Measurements from ENCODE around the gene DNASE1L3. TPM values are rescaled to one million over a fixed set of nuclear protein-coding genes. Genes with fewer than 3 reads are reported as not detected.
A peak's percentile ranks its signal among the peaks of the same experiment; 100 is the strongest.
"Not testable (repeated sequence)": the region's sequence is repeated elsewhere in the genome, so short reads cannot be mapped to it uniquely, and the experiment has no call there.

DNASE1L3 gene
- total and polyA plus RNA-seq, 9 donors = 0.34 to 1.6 (median 0.92) TPM

DNA sequence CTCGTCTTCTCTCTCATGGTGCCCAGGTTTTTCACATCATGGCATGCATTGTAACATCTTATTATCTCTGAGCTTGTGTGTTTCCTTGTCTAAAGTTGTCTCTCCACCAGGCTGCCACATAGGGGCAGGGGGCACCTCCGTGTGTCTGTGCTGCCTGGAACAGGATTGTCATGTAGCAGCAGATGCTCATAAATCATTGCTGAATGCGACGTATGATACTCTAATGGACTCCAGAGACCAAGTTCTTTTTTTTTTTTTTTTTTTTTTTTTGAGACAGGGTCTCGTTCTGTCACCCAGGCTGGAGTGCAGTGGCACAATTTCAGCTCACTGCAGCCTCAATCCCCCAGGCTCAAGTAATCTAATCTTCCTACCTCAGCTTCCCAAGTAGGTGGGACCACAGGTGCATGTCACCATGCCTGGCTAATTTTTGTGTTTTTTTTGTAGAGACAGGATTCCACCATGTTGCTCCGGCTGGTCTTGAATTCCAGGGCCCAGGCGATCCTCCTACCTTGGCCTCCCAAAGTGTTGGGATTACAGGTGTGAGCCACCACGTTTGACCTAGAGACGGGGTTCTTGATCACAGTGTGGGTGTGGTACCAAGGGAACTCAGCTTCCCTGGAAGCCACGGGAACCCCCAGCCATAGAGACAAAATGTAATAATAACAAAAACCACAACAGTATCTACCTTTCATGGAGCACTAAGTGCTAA is 4.7 kb upstream of the DNASE1L3 start:
- Histone ChIP-seq H3K4me3 (ENCODE audit: low read length) (no peak overlapping the region), H3K27me3 (ENCODE audit: control insufficient read depth, insufficient read depth, low read length) (no peaks in the 10 kb centered on the region), H3K9me3 (replicated peaks; ENCODE audit: control insufficient read depth, low read depth, low read length) (no peaks in the 10 kb centered on the region), H3K36me3 (ENCODE audit: control insufficient read depth, insufficient read depth, low read length) (no peaks in the 10 kb centered on the region), H3K27ac (ENCODE audit: low read length) (no peak overlapping the region), H3K4me1 (ENCODE audit: control insufficient read depth, insufficient read depth, low read length) (peaks cover 17% of the 10 kb centered on the region)
- WGBS (ENCODE audit: insufficient coverage) = 77% methylated on average over 5 of the region's 10 CpGs
- no peak for DNase-seq

DNA sequence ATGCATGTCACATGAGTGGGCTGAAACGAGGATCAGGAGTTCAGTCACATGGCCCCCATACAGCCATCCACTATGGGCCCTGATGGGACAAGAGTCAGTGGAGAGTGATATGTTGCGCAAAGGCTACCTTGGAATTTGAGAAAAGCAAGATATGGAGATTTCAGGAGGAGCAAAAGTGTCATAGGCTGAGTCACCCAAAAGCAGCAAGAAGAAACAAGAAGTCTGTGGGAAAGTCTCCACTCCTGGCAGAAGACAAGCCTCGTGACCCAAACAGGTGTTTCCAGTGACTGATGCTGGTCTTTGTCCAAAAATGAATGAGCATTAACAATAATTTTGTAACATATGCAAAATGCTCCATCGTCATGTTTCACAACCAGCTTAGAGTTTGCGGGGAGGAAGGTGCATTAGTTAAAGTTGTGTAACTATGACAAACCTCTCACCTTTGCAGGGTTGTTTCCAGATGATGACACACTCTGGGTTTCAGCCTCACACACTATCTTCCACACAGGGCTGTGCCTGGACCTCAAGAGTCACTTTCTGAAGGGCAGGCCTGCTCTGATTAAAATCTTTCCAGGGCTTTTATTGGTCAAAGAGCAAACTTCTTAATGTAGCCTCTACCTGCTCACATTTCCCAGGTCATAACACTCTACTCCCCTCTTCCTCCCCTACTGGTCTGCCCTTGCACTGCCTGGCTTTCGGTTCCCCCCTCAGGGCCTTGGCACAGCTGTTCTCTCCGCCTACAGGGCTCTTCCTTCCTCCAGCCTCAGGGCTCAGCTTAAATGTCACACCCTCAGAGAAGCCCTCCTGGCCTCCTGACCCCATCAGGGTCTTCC is 3.9 kb upstream of the DNASE1L3 start:
- Histone ChIP-seq H3K4me3 (ENCODE audit: low read length) (no peak overlapping the region), H3K9me3 (replicated peaks; ENCODE audit: control insufficient read depth, low read depth, low read length) (no peaks in the 10 kb centered on the region), H3K36me3 (ENCODE audit: control insufficient read depth, insufficient read depth, low read length) (no peaks in the 10 kb centered on the region), H3K27ac (ENCODE audit: low read length) (no peak overlapping the region), H3K27me3 (ENCODE audit: control insufficient read depth, insufficient read depth, low read length) (no peaks in the 10 kb centered on the region), H3K4me1 (ENCODE audit: control insufficient read depth, insufficient read depth, low read length) (peaks cover 17% of the 10 kb centered on the region)
- WGBS (ENCODE audit: insufficient coverage) = 62% methylated on average over 4 of the region's 7 CpGs
- DNase-seq = peak; percentile 27

- Histone ChIP-seq H3K36me3 (ENCODE audit: control insufficient read depth, insufficient read depth, low read length) (no peaks in the 10 kb centered on the region), H3K27ac (ENCODE audit: low read length) (no peak overlapping the region), H3K9me3 (replicated peaks; ENCODE audit: control insufficient read depth, low read depth, low read length) (no peaks in the 10 kb centered on the region), H3K4me1 (ENCODE audit: control insufficient read depth, insufficient read depth, low read length) (peaks cover 7% of the 10 kb centered on the region), H3K4me3 (ENCODE audit: low read length) (no peak overlapping the region), H3K27me3 (ENCODE audit: control insufficient read depth, insufficient read depth, low read length) (no peaks in the 10 kb centered on the region)
- 66% methylated on average over 3 of the region's 3 CpGs for WGBS (ENCODE audit: insufficient coverage)
- DNase-seq = no peak
These were observed 839 bp downstream of the DNASE1L3 start for GRCh38 chr3:58209933-58210332.

DNA sequence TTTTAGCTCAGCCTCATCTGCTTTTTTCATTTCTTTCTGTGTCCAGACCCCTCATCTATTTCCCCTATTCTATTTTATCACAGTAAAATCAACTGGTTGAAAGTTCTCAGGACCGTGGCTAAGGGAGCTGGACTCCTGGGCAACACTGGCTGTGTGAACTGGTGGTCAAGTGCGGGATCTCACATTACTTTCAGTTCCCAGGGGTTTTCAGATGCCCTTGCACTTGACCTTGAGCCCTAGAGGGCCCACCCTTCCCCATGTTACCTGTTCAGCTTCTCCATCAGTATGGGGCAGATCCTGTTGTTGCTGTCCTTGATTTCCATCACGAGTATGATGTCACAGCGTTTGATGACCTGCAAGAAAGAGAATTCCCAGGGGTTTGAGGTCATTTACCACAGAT is 2.8 kb downstream of the DNASE1L3 start:
- Histone ChIP-seq H3K27ac (ENCODE audit: low read length) (no peak overlapping the region), H3K36me3 (ENCODE audit: control insufficient read depth, insufficient read depth, low read length) (no peaks in the 10 kb centered on the region), H3K4me3 (ENCODE audit: low read length) (no peak overlapping the region), H3K27me3 (ENCODE audit: control insufficient read depth, insufficient read depth, low read length) (no peaks in the 10 kb centered on the region), H3K4me1 (ENCODE audit: control insufficient read depth, insufficient read depth, low read length) (peaks cover 6% of the 10 kb centered on the region), H3K9me3 (replicated peaks; ENCODE audit: control insufficient read depth, low read depth, low read length) (no peaks in the 10 kb centered on the region)
- WGBS (ENCODE audit: insufficient coverage) = 90% methylated on average over 2 of the region's 4 CpGs
- DNase-seq = no peak

GRCh38 chr3:58206406-58207011 is 4.3 kb downstream of the DNASE1L3 start:
- Histone ChIP-seq H3K36me3 (ENCODE audit: control insufficient read depth, insufficient read depth, low read length) (no peaks in the 10 kb centered on the region), H3K9me3 (replicated peaks; ENCODE audit: control insufficient read depth, low read depth, low read length) (no peaks in the 10 kb centered on the region), H3K27me3 (ENCODE audit: control insufficient read depth, insufficient read depth, low read length) (no peaks in the 10 kb centered on the region), H3K4me1 (ENCODE audit: control insufficient read depth, insufficient read depth, low read length) (peaks cover 8% of the 10 kb centered on the region), H3K27ac (ENCODE audit: low read length) (no peak overlapping the region), H3K4me3 (ENCODE audit: low read length) (no peak overlapping the region)
- WGBS (ENCODE audit: insufficient coverage) = 64% methylated on average over 2 of the region's 5 CpGs
- no peak for DNase-seq

GRCh38 chr3:58205981-58206380 is 4.8 kb downstream of the DNASE1L3 start:
- Histone ChIP-seq H3K27ac (ENCODE audit: low read length) (no peak overlapping the region), H3K4me1 (ENCODE audit: control insufficient read depth, insufficient read depth, low read length) (peaks cover 9% of the 10 kb centered on the region), H3K9me3 (replicated peaks; ENCODE audit: control insufficient read depth, low read depth, low read length) (no peaks in the 10 kb centered on the region), H3K4me3 (ENCODE audit: low read length) (no peak overlapping the region), H3K27me3 (ENCODE audit: control insufficient read depth, insufficient read depth, low read length) (no peaks in the 10 kb centered on the region), H3K36me3 (ENCODE audit: control insufficient read depth, insufficient read depth, low read length) (no peaks in the 10 kb centered on the region)
- WGBS (ENCODE audit: insufficient coverage) = 92% methylated on average over 2 of the region's 4 CpGs
- DNase-seq = no peak

DNA sequence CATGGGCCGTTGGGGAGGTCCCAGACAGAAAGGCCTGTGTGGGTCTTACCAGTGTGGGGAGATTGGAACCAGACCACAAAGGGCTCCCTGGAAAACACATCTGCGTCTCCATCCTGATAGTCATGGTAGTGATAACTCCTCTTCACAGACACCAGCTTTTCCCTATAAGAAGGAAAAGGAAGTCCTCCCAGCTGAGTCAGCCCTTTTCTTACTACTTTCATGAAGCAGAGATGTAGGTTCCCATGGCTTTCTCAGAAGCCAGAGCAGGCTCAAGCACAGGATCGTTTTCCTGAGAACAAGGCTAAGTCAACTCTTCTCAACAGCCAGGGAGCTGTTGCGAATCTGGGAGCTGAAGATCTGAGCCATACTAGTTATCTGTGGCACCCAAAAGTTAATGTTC is 6.1 kb downstream of the DNASE1L3 start:
- Histone ChIP-seq H3K36me3 (ENCODE audit: control insufficient read depth, insufficient read depth, low read length) (no peaks in the 10 kb centered on the region), H3K4me1 (ENCODE audit: control insufficient read depth, insufficient read depth, low read length) (peaks cover 12% of the 10 kb centered on the region), H3K27ac (ENCODE audit: low read length) (no peak overlapping the region), H3K4me3 (ENCODE audit: low read length) (no peak overlapping the region), H3K9me3 (replicated peaks; ENCODE audit: control insufficient read depth, low read depth, low read length) (no peaks in the 10 kb centered on the region), H3K27me3 (ENCODE audit: control insufficient read depth, insufficient read depth, low read length) (no peaks in the 10 kb centered on the region)
- WGBS (ENCODE audit: insufficient coverage) = 92% methylated on average over 2 of the region's 4 CpGs
- peak; percentile 41 for DNase-seq

DNA sequence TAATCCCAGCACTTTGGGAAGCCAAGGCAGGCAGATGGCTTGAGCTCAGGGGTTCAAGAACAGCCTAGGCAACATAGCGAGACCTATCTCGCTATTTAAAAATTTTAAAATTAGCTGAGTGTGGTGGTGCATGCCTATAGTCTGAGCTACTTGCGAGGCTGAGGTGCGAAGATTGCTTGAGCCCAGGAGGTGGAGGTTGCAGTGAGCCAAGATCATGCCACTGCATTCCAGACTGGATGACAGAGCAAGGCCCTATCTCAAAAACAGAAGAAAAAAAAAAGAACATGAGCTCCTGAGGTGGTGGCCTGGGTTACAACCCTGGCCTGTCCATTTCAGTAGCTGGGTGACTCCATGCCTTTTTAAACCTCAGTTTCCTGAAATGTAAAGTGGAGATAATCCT is 7.2 kb downstream of the DNASE1L3 start:
- 100% methylated on average over 4 of the region's 4 CpGs for WGBS (ENCODE audit: insufficient coverage)
- no peaks in the 10 kb centered on the region for H3K9me3 ChIP-seq (replicated peaks; ENCODE audit: control insufficient read depth, low read depth, low read length)
- peaks cover 12% of the 10 kb centered on the region for H3K4me1 ChIP-seq (ENCODE audit: control insufficient read depth, insufficient read depth, low read length)
- H3K36me3 ChIP-seq (ENCODE audit: control insufficient read depth, insufficient read depth, low read length) = no peaks in the 10 kb centered on the region
- DNase-seq = no peak
- H3K27ac ChIP-seq (ENCODE audit: low read length) = no peak overlapping the region
- no peaks in the 10 kb centered on the region for H3K27me3 ChIP-seq (ENCODE audit: control insufficient read depth, insufficient read depth, low read length)
- no peak overlapping the region for H3K4me3 ChIP-seq (ENCODE audit: low read length)

DNA sequence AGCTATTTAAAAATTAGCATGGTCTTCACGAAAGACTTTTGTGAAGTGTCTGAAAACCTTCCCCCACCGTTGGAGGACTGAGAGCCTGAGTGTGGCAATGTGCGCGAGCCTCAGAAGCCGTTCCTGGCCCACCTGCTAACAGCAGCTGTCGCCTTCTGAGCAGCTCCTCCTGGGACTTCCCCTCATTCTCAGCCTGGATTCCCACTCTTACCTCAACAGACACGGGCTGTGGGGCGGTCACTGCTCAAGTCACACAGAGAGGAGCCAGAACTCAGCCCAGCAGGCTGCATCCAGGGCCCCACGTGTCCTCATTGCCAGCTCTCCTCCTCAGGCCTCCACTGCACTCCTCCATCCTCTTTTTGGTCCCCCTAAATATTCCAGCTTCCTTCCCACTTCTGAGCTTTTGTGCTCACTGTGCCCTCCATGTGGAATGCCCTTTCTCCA is 7.8 kb downstream of the DNASE1L3 start:
- no peaks in the 10 kb centered on the region for H3K36me3 ChIP-seq (ENCODE audit: control insufficient read depth, insufficient read depth, low read length)
- no peaks in the 10 kb centered on the region for H3K27me3 ChIP-seq (ENCODE audit: control insufficient read depth, insufficient read depth, low read length)
- DNase-seq = peak; percentile 52
- 35% methylated on average over 9 of the region's 9 CpGs for WGBS (ENCODE audit: insufficient coverage)
- no peak overlapping the region for H3K4me3 ChIP-seq (ENCODE audit: low read length)
- H3K4me1 ChIP-seq (ENCODE audit: control insufficient read depth, insufficient read depth, low read length) = peaks cover 12% of the 10 kb centered on the region
- no peaks in the 10 kb centered on the region for H3K9me3 ChIP-seq (replicated peaks; ENCODE audit: control insufficient read depth, low read depth, low read length)
- H3K27ac ChIP-seq (ENCODE audit: low read length) = peak overlapping the region; percentile 3

DNA sequence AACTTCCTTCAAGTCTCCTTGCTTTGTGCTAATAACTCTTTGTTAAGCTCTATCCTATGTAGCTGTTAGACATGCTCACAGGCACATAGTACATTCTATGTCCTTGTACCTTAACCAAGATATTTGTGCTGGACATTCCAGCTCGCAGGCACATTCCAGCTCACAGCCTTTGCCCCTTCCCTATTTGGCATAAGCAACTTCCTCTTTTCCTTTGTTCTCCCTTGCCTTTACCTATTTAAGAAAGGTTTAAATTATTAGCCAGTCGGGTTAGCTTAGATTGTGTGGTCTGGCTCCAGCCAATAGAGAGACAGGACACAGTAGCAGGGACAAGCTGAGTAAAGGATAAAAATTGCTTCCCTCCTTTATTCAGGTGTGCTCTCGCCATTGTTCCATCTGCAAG is 9.3 kb downstream of the DNASE1L3 start:
- no CpG with 5 or more reads among the region's 3 CpGs for WGBS (ENCODE audit: insufficient coverage)
- not testable (repeated sequence) for H3K36me3 ChIP-seq (ENCODE audit: control insufficient read depth, insufficient read depth, low read length); H3K27me3 ChIP-seq (ENCODE audit: control insufficient read depth, insufficient read depth, low read length); H3K4me3 ChIP-seq (ENCODE audit: low read length); H3K27ac ChIP-seq (ENCODE audit: low read length); DNase-seq; H3K9me3 ChIP-seq (replicated peaks; ENCODE audit: control insufficient read depth, low read depth, low read length)
- H3K4me1 ChIP-seq (ENCODE audit: control insufficient read depth, insufficient read depth, low read length) = peaks cover 12% of the 10 kb centered on the region

Measured in muscle of leg (tissue), 11 donors.